ENCODE results near the gene LYZL4. TPM values are rescaled to one million over a fixed set of nuclear protein-coding genes. Genes with fewer than 3 reads are reported as not detected.

LYZL4 gene
- total and polyA plus RNA-seq, 10 of the 15 experiments (the other 5 are each of a cell fraction or from before 2014, with no cell fraction given), result 0.10 to 0.11 (median 0.11) TPM; not detected in 7

DNA sequence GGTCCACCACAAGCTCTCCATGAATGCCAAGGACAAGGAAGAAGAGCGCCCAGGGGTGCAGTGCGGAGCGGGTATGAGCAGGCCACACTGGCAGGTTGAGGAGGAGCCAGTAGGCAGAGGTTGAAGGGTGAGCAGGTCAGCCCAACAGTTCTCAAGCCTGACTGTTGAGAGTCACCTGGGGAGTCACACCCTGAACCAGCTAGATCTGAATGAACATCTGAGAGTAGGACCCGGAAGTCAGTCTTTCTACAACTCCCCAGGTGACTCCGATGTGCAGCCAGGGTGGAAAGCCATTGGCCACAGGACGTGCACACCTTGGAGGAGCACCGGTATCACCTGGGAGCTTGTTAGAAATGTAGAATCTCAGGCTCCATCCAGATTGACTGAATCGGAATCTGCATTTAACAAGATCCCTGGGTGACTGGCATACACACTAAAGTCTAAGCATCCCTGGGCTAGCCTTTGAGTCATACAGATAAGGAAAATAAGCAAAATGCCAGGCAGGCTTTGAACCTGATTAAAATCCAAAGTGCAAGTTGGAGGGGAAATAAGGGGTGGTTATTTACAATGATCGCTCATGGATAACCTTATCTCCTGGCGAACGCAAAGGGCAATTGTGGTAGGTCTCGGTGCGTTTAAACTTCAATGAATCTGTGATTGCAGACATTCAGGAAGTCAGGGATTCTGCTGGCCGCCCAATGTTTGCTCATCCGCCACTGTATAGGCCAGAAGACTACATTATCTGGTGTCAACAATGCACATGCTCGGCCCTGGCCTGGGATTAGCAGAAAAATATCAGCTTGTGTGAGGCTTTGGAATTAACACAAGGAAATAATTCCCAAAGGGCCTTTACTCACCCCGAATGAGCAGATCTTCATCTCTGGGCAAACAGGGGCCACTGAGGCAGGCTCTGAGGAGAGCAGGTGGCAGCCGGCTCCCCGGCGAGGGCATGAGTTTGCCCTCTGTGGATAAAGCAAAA lies 11.7 kb upstream of the LYZL4 start (continued):
- TF ChIP-seq, protein P1, sequence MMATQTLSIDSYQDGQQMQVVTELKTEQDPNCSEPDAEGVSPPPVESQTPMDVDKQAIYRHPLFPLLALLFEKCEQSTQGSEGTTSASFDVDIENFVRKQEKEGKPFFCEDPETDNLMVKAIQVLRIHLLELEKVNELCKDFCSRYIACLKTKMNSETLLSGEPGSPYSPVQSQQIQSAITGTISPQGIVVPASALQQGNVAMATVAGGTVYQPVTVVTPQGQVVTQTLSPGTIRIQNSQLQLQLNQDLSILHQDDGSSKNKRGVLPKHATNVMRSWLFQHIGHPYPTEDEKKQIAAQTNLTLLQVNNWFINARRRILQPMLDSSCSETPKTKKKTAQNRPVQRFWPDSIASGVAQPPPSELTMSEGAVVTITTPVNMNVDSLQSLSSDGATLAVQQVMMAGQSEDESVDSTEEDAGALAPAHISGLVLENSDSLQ (IDR thresholded peaks at IDR 0.05), result no peak
- no peak for TF ChIP-seq EP300 (IDR thresholded peaks at IDR 0.05; ENCODE audit: borderline replicate concordance in 1 of 2, control insufficient read depth in 1 of 2, low read depth in 2 of 2, low read length in 2 of 2)
- no peak for TF ChIP-seq RELA (IDR thresholded peaks at IDR 0.05; ENCODE audit: borderline replicate concordance, partially characterized antibody)
- no peak for TF ChIP-seq ZNF622 (IDR thresholded peaks at IDR 0.05)

DNA sequence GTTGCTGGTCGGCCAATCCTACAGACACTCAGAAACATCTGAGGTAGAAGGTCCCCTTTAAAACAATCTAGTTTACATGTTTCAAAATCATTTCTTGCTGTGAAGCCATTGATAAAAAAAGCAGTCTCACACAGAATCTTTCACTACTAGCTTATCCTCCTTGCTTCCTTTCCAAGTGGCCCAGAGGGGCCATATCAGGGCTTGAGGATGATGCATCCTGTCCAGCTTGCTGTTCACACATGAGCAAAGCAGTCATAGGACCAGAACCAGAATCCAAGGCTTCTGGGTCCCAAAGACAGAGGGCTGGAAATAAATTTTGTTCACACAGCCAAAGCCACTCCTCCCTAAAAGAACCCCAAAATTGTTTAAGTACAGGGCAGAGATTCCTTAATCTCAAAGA lies 9.2 kb upstream of the LYZL4 start:
- no peak for DNase-seq (ENCODE audit: low read depth, low spot score)
- H3K79me2 ChIP-seq (ENCODE audit: control insufficient read depth, insufficient read depth, low read length), result no peaks in the 10 kb centered on the region
- in situ Hi-C loops (cut with MboI), result no loop called here
- 0% methylated on average over 1 of the region's 1 CpG for WGBS (ENCODE audit: insufficient coverage, insufficient replicate concordance, low lambda C conversion rate, missing lambda C conversion rate)
- no peak overlapping the region for H3K9ac ChIP-seq (ENCODE audit: control insufficient read depth, insufficient read depth, low read length)
- H3K27ac ChIP-seq (ENCODE audit: control insufficient read depth, insufficient read depth), result no peak overlapping the region
- peaks cover 0 to 1% of the 10 kb centered on the region in 2 experiments; a peak in 2 of 4 replicates for H3K27me3 ChIP-seq (replicated peaks in 1 of 2; ENCODE audit: control insufficient read depth in 2 of 2, insufficient read depth in 2 of 2, low read length in 1 of 2)
- H3K9me3 ChIP-seq (replicated peaks; ENCODE audit: control insufficient read depth, insufficient read depth, low read length), result no peaks in the 10 kb centered on the region
- BruUV-seq (replicated peaks), result no TSS peak
- no peaks in the 10 kb centered on the region for H3K36me3 ChIP-seq (ENCODE audit: control insufficient read depth in 2 of 2, insufficient read depth in 2 of 2, low read length in 1 of 2)
- POLR2A ChIA-PET, result no interaction called here
- no peak overlapping the region for H2AFZ ChIP-seq (ENCODE audit: control insufficient read depth, low read depth, low read length)
- no peak overlapping the region for H3K4me2 ChIP-seq (ENCODE audit: control insufficient read depth, insufficient read depth)
- TF ChIP-seq, protein P2, sequence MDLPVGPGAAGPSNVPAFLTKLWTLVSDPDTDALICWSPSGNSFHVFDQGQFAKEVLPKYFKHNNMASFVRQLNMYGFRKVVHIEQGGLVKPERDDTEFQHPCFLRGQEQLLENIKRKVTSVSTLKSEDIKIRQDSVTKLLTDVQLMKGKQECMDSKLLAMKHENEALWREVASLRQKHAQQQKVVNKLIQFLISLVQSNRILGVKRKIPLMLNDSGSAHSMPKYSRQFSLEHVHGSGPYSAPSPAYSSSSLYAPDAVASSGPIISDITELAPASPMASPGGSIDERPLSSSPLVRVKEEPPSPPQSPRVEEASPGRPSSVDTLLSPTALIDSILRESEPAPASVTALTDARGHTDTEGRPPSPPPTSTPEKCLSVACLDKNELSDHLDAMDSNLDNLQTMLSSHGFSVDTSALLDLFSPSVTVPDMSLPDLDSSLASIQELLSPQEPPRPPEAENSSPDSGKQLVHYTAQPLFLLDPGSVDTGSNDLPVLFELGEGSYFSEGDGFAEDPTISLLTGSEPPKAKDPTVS (IDR thresholded peaks at IDR 0.05; ENCODE audit: low read depth, low read length), result no peak
- TF ChIP-seq RELA (IDR thresholded peaks at IDR 0.05; ENCODE audit: borderline replicate concordance, partially characterized antibody), result no peak
- TF ChIP-seq CREB1 (IDR thresholded peaks at IDR 0.05; ENCODE audit: low read depth), result no peak
- no peaks in the 10 kb centered on the region for H3K4me1 ChIP-seq (ENCODE audit: control insufficient read depth, insufficient read depth, low read length)
- no peaks in the 10 kb centered on the region for H4K20me1 ChIP-seq (ENCODE audit: control insufficient read depth, insufficient read depth)
- intact Hi-C loops (cut with micrococcal nuclease; ENCODE audit: unreplicated experiment), result no loop called here
- FAIRE-seq, result no peak
- CTCF ChIA-PET, result interaction anchor here (1.1 to 1.4 kb wide), 2 partner anchors 22 to 24 kb away, joined by 3 to 4 read pairs; no protein-coding TSS in a partner anchor
- SMC1A ChIA-PET (ENCODE audit: uncharacterized antibody, unreplicated experiment), result interaction anchor here (1.7 kb wide), 1 partner anchor 172 kb away, joined by 5 read pairs; no protein-coding TSS in a partner anchor
- RAD21 ChIA-PET (ENCODE audit: unreplicated experiment), result no interaction called here
- no peak overlapping the region for H3K4me3 ChIP-seq
- ATAC-seq, result no peak

Measured in GM12878 (cell line).